LoVo (cell line): ENCODE results near the gene SLC35A5.

Experiments used
- DNase-seq: peaks from one replicate; pipeline ENCODE4 v3.0.0-alpha.2; 2016; ENCODE audit warnings: low spot score

The SLC35A5 gene

GRCh38 chr3:112627419-112627818 lies 65.6 kb downstream of the SLC35A5 start:
- no peak for DNase-seq

- DNase-seq: no peak
These were observed 66.1 kb downstream of the SLC35A5 start for GRCh38 chr3:112627919-112628466.

- peak; percentile 41 for DNase-seq
These were observed 67.6 kb downstream of the SLC35A5 start for GRCh38 chr3:112629425-112629824.

- no peak for DNase-seq
These were observed 69.4 kb downstream of the SLC35A5 start for GRCh38 chr3:112631257-112631656.

GRCh38 chr3:112632596-112632995 lies 70.8 kb downstream of the SLC35A5 start:
- no peak for DNase-seq

GRCh38 chr3:112633191-112633590 lies 71.3 kb downstream of the SLC35A5 start:
- DNase-seq: no peak

- DNase-seq: no peak
These were observed 71.9 kb downstream of the SLC35A5 start for GRCh38 chr3:112633757-112634156.

GRCh38 chr3:112634786-112635541 lies 73.1 kb downstream of the SLC35A5 start:
- no peak for DNase-seq
